Measurements from ENCODE around the gene PSMB11. TPM values are rescaled to one million over a fixed set of nuclear protein-coding genes. Genes with fewer than 3 reads are reported as not detected.

Gene PSMB11
- total and polyA plus RNA-seq, 2 donors (not counting 3 experiments of a cell fraction or from before 2014, with no cell fraction given), result not detected

DNA sequence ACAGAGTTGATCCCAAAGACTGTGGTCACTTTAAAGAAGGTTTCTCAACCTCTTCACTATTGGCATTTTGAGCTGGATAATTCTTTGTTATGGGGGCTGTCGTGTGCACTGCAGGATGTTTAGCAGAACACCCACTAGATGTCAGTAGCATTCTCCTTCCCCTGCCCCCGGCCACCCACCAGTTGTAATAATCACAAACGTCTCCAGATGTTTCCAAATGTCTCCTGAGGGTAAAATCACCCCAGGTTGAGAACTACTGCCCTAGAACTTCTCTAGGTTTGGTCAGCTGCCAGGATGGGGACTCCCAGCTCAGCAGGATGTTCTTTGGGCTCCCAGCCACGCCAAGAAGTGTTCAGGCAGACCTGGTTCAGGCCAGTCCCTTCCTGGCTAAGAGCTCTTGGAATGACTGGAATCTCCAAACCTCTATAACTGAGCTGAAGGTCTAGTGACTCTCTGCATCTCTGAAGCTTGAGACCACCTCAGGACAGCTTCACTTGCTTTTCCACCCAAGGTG is 47.2 kb upstream of the PSMB11 start:
- peak overlapping the region; percentile 56 for H2AFZ ChIP-seq (ENCODE audit: low read depth, low read length)
- no peaks in the 10 kb centered on the region for H3K79me2 ChIP-seq (ENCODE audit: control insufficient read depth, insufficient read depth, low read length)
- FAIRE-seq, result peak; percentile 88
- no TSS peak for BruUV-seq (replicated peaks)
- TF ChIP-seq, protein P1, sequence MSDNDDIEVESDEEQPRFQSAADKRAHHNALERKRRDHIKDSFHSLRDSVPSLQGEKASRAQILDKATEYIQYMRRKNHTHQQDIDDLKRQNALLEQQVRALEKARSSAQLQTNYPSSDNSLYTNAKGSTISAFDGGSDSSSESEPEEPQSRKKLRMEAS (IDR thresholded peaks at IDR 0.05; ENCODE audit: insufficient read depth, insufficient read length), result no peak
- TF ChIP-seq MYC (IDR thresholded peaks at IDR 0.05; ENCODE audit: low read depth, low read length), result no peak
- TF ChIP-seq GATA2 (IDR thresholded peaks at IDR 0.05; ENCODE audit: insufficient read depth, insufficient read length, low read depth, low read length), result no peak
- peak; percentile 54 to 64 for TF ChIP-seq CTCF (IDR thresholded peaks at IDR 0.05; ENCODE audit: extremely low read depth in 1 of 2, insufficient read depth in 1 of 2, low read depth in 1 of 2, low read length in 2 of 2)
- TF ChIP-seq FOS (IDR thresholded peaks at IDR 0.05; ENCODE audit: borderline replicate concordance, insufficient read depth, low read length), result no peak
- TF ChIP-seq EZH2 (IDR thresholded peaks at IDR 0.05; ENCODE audit: borderline replicate concordance, low read depth, low read length, severe bottlenecking), result no peak
- intact Hi-C loops (cut with micrococcal nuclease) (loop anchor here (1.0 to 5.0 kb wide), 3 partner anchors 52 to 112 kb away; no protein-coding TSS in a partner anchor), dilution Hi-C loops (cut with MboI; ENCODE audit: extremely low pct_ligation_motif_present, low sequenced_read_pairs) (no loop called here)
- H3K4me1 ChIP-seq (ENCODE audit: control insufficient read depth, extremely low read depth, insufficient read depth, low read length), result peaks cover 4% of the 10 kb centered on the region
- H3K4me3 ChIP-seq (replicated peaks in 1 of 3; ENCODE audit: insufficient read depth in 1 of 3, low read depth in 1 of 3, low read length in 3 of 3), result no peak overlapping the region
- no peaks in the 10 kb centered on the region for H3K36me3 ChIP-seq (ENCODE audit: control insufficient read depth in 2 of 2, extremely low read depth in 1 of 2, insufficient read depth in 2 of 2, low read length in 2 of 2)
- peak; percentile 49 for DNase-seq (ENCODE audit: low read depth, low spot score)
- H3K4me2 ChIP-seq (ENCODE audit: insufficient read depth, low read length), result no peak overlapping the region
- H4K20me1 ChIP-seq (replicated peaks; ENCODE audit: control insufficient read depth, extremely low read depth, insufficient read depth, low read length), result no peaks in the 10 kb centered on the region
- H3K27ac ChIP-seq (ENCODE audit: insufficient read depth, low read depth, low read length), result no peak overlapping the region
- H3K9me3 ChIP-seq (replicated peaks; ENCODE audit: control insufficient read depth, insufficient read depth, low read length), result no peaks in the 10 kb centered on the region
- CTCF ChIA-PET, result interaction anchor here (0.6 to 17.1 kb wide), 42 partner anchors 9 to 438 kb away, joined by 3 to 1071 read pairs (median 5); partner anchors contain the start of genes AJUBA, CDH24, HAUS4 and LRP10
- no peak overlapping the region for H3K9ac ChIP-seq (replicated peaks; ENCODE audit: extremely low read depth, insufficient read depth, low read length)
- H3K27me3 ChIP-seq (ENCODE audit: control insufficient read depth in 2 of 2, insufficient read depth in 2 of 2, low read length in 2 of 2), result no peaks in the 10 kb centered on the region
- POLR2A ChIA-PET, result interaction anchor here (0.6 to 2.0 kb wide), 4 partner anchors 8 to 63 kb away, joined by 3 to 6 read pairs (median 3); no protein-coding TSS in a partner anchor
- no peaks in the 10 kb centered on the region for H3K9me1 ChIP-seq (replicated peaks; ENCODE audit: control insufficient read depth, extremely low read depth, insufficient read depth, low read length)
